Stimulated activated CD4-positive, alpha-beta T cell treated with anti-CD3 and anti-CD28 coated beads, Interleukin-2, amount 100 ng/mL, for 24 hours (primary cell): ENCODE measurements around the gene COG2.
"Not testable (repeated sequence)": the region's sequence is repeated elsewhere in the genome, so short reads cannot be mapped to it uniquely, and the experiment has no call there.

Source experiments
- DNase-seq, 2 donors: peaks; one replicate each; pipeline ENCODE4 v3.0.0-alpha.2; 2020

COG2 gene

DNA sequence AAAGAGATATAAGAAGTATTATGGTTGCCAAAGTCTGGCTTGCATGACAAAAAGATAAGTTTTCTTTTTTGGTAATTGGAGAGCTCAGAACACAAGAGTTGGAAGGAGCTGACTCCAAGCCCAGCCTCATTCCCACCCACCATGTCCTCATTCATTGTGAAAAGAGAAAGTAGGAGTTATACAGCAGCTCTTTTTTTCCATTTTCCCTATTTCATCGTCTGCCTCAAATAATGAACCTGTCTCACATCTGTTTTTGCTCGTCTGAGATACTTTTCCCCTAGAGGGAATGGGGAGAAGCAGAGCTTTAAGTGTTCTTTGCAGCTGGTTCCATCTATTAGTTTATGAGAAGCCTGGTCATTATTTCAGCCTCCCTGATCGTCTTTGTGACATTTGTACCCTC is 36.9 kb downstream of the COG2 start:
- no peak for DNase-seq

DNA sequence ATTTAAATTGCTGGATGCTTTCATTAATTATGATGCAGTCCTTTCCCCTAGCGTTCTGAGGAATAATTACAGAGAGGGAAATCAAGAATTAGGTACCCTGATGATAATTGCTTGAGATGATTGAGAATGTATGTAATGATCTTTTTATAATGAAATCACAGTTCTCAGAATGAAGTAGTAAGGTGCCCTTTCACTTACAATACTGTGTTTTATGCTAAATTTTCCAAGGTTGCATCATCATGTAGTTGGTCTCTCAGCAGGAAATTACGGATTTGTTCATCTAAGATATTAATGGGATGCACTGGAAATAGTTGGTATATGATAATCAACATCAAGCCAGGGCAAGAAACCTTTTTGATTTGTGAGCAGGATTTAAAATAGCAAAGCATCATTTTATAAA is 37.5 kb downstream of the COG2 start:
- DNase-seq = no peak

DNA sequence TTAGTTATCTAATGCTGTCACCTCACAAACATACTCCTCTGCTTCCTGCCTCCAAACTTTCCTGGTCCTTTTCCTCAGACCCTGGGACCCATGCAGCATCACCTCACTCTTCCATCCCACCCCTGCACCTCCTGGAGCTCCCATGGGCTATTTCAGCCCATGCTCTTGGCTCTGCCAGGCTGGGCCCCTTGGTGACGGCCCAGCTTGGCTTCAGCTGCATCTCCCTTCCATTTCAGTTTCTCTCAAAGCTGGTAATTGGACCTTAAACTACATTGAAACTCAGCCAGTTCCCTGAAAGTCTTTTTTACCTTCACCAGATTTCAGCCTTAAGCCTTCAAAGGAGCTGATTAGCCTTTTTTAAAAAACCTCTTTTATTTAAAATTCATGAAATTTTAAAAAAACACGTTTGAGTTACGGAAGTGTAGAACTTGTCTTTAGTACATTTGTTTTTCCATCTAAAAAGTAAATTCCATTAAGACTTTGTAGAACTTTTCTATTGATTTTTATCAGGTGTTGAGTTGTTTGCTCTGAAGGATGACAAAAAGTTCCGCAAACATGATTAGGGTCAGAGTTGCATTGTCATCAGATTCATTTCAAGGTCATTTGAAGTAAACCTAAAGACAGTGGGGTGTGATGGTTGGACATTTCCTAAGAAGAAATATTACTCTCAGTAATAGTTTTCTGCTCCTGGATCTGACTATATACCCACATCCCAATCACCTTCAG is 38.2 kb downstream of the COG2 start:
- no peak for DNase-seq

DNA sequence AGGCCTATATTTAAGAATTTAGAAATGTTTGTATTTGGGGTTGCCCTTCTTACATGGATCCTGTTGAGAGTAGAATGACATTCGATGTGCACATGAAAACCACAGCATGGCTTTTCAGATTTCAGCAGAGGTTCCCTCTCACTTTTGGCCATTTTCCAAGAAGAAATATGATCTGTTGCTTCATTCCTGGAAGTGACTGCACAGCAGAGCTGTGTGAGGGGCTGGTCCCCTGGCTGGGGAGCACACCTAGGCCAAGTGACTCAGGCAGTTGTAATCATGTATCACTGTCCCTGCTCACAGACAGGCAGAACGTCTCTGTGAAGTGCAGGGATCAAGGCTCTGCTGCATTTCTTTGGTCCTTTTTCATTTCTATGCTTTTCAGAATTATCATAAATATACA is 39.3 kb downstream of the COG2 start:
- no peak for DNase-seq

DNA sequence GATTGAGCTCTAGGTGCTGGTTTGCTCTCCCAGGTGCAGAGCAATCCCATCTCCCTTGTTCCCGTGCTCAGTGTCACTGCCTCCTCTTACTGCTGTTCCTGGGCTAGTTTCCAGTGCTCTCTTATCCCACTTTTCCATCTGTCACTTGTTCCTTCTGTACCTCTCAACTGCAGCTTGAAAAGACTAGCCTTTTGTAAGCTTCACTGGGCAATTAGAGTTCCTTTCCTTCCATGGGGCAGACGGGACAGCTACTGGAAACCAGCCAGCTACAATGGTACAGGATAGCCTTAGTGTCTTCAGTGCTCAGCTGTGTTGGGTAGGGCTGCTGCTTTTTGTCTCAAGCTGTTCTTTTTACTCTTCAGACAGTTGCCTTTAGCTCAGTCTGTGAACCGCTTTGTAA is 40.0 kb downstream of the COG2 start:
- no peak for DNase-seq

DNA sequence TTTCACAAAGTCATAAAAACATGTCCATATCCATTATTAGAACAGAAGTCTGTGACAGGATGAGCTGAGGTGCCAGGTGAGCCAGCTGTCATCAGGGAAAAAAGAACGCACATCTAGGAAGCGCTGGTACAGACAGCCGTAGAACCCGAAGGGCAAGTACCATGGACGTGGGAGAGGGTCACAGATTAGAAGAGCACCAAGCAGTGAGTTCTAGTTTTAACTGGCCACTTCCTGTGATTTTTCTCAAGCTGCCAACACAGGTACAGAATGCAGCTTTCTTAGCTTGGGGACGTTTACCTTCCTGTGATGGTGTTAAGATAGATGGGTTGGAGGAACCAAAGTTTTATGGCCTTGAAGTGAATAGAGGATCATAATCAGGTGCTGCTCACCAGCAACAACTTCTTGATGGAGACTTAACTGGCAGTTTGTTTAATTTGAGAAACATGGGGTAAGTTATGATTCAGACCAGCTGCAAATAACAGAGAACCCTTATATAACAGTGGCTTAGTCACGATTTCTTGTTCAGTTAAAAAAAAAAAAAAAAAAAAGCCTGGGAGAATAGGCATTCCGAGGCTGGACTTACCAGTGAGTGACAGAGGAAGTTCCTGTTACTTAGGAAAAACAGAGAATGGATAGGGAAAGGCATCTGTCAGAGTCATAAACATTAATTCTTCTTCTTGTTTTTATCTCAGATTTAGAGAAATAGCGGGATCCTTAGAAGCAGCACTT is 40.8 kb downstream of the COG2 start:
- no peak for DNase-seq

DNA sequence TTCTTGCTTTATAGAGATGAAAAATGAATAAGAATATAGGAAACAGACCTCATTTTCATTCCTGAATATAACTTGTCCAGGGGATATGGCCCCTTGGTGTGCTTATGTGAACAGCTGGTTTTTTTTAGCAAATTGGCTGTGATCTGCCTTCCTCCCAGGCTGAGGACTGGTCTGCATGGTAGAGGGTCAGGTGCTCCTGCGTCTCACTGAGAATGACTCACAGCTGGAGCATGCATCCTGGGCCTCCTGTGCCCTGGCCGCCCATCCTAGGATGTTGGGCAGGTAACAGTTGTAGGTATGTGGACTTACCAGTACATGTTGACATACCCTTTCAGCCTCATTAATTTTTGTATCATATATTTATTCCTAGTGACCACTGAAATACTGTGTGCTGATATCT is 41.9 kb downstream of the COG2 start:
- no peak for DNase-seq

DNA sequence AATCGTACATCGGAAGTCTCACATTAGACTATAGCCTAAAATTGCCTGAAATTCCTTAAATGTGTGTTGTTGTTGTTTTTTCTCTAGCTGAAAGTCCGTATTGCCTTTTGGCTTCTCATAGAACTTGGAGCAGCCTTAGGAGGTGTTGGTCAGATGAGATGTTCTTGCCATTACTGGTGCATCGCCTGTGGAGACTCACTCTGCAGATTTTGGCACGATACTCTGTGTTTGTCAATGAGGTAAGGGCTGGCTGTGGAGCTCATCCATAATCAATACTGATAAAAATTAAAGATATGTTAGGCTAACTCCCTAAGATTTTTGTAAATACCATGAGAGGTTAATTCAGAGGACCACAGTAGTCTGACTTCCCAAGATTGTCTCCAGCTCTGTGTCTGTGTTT is 42.7 kb downstream of the COG2 start:
- no peak for DNase-seq

DNA sequence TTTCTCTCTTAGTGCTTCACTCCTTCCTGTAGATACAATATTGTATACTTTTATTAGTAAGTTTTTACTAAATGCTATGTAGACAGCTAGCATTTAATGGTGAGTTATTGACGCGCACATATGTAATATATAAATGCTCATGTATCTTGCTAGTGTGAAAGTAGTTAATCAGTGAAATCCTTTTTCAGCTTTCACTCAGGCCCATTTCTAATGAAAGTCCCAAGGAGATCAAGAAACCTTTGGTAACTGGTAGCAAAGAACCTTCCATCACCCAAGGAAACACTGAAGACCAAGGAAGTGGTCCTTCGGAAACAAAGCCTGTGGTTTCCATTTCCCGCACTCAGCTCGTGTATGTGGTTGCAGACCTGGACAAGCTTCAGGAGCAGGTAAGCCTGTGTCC is 44.5 kb downstream of the COG2 start:
- no peak for DNase-seq

DNA sequence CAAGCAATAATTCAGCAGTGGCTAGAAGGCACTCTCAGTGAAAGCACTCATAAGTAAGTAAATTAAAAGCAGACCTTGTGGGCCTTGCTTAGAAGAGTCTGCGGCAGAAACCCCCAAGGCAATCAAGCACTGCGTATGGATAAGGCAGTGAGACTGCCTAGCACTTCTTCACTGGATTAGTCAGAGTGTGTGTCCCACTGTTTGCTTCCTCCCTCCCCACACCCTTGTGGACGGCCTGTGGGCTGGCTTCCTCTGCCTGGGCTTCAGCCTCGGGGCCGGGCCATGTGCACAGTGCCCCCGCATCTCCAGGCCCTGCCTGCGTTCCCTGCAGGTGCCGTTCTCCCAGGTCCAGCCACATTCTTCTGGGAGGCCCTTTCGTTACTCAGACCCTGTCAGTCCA is 47.8 kb downstream of the COG2 start:
- no peak for DNase-seq

DNA sequence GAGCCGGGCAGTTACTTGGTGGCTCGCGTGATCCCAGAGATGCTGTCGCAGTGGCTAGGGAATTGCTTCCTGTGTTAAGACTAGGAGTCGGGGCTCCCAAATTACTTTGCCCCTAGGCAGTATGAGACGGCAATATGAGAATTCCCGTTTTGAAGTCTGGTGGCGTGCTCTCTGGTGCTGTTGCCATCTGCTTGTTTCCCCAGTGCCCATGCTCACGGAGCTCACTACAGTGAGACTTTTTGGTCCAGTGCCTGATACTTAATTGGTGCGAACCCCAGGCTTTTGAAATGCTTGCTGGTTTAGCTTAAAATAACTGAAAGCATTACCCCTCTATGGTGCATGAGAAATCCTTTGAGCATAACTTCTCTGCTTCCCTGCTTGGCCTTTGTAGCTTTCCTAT is 49.3 kb downstream of the COG2 start:
- no peak for DNase-seq

DNA sequence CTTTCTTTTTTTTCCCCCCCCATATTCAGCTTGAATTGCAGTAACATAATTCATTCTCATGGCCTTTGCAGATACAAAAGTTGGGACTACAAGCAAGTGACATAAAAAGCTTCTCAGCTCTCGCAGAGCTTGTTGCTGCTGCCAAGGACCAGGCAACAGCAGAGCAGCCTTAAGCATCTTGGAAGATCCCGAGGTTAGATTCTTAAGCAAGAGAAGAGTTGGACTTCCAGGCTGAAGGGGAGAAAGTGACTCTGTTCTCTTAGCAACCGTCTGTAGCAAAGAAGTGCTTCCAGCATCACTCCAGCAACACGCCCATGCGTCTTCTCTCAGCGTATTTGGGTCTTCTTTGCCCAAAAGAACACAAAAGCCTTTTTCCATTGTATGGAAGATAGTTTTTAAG is 50.9 kb downstream of the COG2 start:
- DNase-seq = no peak

DNA sequence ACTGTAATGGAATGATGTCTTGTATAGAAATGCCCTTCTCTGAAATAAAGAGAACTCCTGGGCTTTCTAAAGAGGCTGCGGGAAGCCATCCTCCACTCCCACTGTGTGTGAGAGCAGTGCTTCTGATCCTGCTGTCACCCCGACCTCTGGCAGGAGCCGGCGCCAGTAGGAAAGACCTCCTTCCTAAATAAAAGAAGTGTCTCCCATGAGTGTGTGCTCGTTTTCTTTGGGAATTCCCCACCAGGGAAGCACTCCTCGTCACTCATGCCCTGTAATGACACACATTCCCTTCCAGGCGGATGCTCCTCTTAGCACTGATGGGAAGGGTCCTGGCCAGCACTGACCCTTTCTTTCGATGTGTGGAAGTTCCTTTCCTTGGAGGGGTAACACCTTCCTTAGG is 51.5 kb downstream of the COG2 start:
- no peak for DNase-seq

DNA sequence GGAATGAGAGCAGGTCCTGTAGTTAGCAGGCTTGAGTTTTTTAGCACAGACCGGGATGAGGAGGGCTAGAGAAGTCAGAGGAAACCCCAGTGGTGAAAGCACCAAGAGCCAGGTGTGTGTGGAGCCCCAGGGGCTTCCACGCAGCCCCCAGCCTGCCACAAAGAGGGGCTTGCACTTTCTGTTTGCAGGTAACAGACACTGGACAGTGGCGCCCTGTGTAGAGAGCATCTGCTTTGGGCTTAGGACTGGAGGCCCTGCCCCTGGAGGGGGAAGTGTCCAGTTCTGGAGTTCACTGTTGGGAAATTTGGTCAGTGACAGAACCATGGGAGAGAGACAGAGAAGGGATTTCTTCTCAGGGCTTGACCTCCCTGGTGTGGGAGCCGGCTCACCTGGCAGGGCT is 52.2 kb downstream of the COG2 start:
- no peak for DNase-seq

DNA sequence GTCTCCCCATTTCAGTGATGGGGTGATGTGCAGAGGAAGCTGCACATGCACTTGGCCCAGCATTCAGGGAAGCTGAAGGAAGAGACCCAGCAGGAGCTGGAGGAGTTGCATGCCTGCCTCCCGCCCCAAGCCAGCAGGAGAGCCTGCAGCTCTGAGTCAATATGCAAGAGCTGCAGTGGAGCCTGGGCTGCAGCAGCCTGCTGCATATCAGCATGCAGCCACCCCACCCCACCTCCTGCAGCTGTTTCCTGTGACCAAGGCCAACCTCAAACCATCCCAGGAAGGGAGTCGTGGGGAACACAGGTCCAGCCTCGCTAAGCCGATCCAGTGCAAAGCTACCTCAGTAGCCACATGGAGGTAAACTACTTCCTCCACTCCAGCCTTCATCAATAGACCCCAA is 52.7 kb downstream of the COG2 start:
- DNase-seq = no peak

DNA sequence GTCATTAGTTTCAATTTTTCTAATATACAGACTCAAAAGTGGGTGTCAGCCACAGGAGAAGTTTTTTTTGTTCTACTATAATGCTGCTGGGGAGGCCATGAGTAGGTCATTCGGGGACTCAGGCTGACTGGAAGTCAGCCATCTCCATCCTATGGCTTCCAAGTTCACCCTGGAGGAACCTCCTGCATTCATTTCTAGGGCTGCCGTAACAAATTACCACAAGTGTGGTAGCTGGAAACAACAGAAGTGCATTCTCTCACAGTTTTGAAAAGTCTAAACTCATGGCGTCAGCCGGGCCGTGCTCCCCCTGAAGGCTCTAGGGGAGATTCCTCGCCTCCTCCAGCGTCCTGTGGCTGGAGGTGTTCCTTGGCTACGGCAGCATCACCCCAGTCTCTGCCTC is 53.9 kb downstream of the COG2 start:
- no peak for DNase-seq

DNA sequence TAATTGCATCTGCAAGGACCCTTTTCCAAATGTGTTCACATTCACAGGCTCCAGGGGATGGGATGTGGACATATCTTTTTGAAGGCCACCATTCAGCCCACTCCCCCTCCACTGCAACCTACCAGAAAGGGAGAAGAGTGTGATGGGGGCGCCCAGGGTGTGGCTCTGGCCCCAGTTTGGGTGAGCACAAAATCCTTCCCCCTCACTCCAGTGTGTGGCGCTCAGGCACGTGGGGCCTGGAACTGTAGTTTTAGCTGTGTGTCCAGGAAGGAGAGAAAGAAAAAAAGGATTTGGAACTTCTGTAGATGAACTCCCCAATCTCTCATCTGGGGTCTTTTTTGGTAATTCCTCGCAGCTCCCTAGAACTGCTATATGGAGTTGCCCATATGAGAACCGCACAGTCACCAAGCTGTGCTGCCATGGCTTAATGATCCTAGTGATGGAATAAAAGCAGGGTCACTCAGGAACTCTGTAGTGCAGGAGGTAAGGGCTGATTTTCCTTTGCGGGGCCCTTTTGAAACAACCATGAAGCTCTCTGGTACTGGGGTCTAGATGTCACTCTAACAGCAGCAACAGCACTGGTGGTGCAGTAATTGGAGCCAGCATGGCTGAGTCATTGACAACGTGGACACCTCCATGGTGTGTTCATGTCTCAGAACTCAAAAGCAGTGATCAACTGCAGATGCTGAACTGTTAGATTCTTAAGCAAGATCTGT is 54.6 kb downstream of the COG2 start:
- DNase-seq = no peak

DNA sequence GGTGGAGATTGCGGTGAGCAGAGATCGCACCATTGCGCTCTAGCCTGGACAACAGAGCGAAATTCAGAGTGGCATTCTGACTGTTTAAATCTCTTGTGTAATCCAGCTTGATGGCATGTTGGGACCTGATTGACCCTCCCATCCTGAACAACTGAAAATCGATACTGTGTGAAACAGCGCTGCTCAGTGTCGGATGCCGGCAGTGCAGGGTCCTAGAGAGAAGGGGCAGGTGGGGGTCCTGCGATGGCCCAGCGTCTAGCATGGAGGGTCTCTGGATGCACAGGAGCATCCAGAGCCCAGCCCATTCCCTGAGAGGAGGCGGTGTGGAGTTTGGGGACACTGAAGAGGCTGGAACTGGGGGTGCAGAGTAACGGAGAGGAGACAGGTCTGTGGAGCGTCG is 55.8 kb downstream of the COG2 start:
- DNase-seq = no peak

DNA sequence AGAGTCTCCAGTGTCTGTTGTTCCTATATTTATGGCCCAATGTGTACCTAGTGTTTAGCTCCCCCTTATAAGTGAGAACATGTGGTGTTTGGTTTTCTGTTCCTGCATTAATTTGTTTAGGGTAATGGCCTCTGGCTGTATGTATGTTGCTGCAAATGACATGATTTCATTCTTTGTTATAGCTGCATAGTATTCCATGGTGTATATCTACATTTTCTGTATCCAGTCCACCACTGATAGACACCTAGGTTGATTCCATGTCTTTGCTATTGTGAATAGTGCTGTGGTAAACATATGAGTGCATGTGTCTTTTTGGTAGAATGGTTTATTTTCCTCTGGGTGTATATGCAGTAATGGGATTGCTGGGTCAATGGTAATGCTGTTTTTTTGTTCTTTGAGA is 56.7 kb downstream of the COG2 start:
- DNase-seq = not testable (repeated sequence)

DNA sequence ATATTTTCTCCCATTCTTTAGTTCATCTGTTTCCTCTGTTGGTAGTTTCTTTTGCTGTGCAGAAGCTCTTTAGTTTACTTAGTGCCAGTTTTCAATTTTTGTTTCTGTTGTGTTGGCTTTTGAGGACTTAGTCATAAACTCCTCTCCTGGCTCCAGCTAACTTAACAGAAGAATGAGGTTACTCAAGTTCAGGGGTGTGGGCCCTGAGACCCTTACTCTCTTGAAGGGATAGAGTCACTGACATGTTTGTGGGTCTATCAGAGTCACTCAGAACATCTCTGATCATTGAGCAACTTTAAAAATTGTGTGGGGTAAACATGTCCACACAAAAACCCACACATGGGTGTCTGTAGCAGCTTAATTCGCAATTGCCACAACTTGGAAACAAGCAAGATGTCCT is 57.4 kb downstream of the COG2 start:
- DNase-seq = no peak

DNA sequence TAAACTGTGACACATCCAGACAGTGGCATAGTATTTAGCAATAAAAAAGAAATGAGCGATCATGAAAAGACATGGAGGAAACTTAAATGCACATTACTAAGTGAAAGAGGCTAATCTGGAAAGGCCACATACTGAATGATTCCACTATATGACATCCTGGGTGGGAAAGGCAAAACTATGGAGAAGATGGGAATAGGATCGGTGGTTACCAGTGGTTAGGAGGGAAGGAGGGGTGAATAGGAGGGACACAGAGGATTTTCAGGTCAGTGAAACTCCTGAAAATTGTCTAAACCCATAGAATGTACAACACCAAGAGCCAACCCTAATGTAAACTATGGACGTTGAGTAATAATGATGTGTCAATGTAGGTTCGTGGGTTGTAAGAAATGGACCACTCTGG is 57.9 kb downstream of the COG2 start:
- no peak for DNase-seq

DNA sequence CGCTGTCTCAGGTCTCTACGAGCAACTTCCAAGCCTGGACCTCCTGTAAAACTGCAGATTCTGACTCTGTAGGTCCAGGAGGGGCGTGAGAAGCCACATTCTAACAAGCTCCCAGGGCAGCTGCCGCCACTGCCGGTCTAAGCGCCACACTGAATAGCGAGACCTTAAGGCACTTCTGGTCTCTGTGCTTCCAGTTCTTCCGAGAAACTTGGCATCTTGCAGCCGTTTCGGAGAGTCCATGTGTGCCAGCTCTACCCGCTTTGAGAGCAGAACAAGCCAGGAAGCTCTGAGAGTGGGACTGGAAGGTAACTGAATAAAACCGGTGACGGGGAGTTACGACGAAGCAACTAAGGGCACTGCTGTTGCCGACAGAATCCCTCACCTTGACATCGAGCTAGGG is 59.2 kb downstream of the COG2 start:
- DNase-seq = no peak

DNA sequence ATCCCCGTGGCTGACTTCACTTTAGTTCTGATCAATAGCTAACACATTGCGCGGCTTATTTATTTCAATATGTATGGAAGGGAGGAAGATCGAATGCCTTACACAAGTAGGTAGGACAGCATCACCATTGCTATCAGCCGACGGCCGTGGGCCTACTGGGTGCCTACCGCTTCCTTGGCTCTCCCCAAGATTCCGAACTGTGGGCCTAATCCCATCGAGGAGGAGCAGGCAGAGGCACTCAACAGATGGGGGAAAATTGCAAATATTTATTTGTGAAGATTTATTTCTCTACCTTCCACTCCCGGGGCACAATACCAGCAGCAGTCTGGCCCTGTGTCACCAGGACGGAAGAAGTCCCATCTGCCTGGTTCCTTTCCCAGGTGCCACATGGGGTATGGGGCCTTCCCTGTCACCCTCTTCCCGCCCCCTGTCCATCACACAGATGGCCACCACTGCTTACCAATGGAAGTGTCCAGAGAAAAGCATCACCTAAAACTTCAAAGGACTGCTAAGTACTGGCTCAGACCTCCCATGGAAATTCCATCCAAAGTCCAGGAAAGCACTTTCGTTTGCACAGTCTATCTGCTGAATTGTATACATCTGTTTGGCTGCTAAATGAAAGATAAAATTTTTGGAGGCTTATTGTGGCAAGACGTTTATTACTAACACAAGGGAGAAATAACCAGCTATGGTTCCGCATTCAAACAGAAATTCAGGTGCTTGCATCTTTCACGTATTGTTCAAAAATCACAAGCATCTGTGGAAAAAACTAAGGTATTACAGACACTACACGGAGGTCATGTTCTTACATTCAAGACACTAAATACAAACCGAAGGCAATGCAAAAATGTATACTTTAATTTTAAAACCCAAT is 59.9 kb downstream of the COG2 start:
- no peak for DNase-seq
